ENCODE data around the gene IFT88. TPM values are rescaled to one million over a fixed set of nuclear protein-coding genes. Genes with fewer than 3 reads are reported as not detected.

IFT88 gene
- total and polyA plus RNA-seq, 8 donors, result 2.3 to 68.3 (median 6.7) TPM

GRCh38 chr13:20711301-20712044 lies 144.5 kb downstream of the IFT88 start:
- Histone ChIP-seq H3K27me3 (peaks cover 0 to 11% (median 0%) of the 10 kb centered on the region in 3 donors), H3K4me1 (peaks cover 8 to 31% (median 20%) of the 10 kb centered on the region in 4 donors), H3K9me3 (no peaks in the 10 kb centered on the region), H3K27ac (no peak overlapping the region), H3K4me3 (no peak overlapping the region), H3K36me3 (no peaks in the 10 kb centered on the region)
- TF ChIP-seq POLR2A (IDR thresholded peaks at IDR 0.05), result no peak
- no peak for TF ChIP-seq CTCF (IDR thresholded peaks at IDR 0.05)
- no peak for TF ChIP-seq POLR2AphosphoS5 (IDR thresholded peaks at IDR 0.05)
- TF ChIP-seq EP300 (IDR thresholded peaks at IDR 0.05), result no peak
- intact Hi-C loops (cut with DNase I; ENCODE audit: low total_unique reads), result loop anchor here (5.0 to 10.0 kb wide), 2 partner anchors 63 to 216 kb away; partner anchors contain the start of gene EEF1AKMT1
- DNase-seq, result no peak
- 72 to 91% (median 87%) methylated on average over 12 to 13 of the region's 13 CpGs for WGBS, 5 donors

DNA sequence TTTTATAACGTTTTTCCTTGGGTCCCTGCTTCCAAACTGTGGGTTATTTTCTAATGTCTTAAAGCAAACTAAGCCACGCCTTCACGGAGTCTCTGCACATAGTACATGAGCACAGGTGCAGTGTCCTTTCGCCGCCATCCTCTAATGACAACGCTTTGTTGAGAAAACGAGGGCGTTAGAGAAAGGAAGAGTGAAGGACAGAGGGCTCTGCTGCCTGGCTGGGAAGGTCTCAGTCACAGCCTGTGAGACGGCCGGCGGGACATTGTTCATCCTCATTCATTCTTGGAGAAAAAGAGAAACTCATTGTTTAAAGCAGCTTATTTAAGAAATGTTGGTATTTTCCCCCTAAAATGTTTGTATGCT lies 146.0 kb downstream of the IFT88 start:
- Histone ChIP-seq H3K27me3 (peaks cover 0 to 11% (median 0%) of the 10 kb centered on the region in 3 donors), H3K27ac (peak overlapping the region in 2 of 5 donors; percentile 67 to 68), H3K4me1 (peaks cover 8 to 31% (median 20%) of the 10 kb centered on the region in 4 donors), H3K9me3 (no peaks in the 10 kb centered on the region), H3K4me3 (peak overlapping the region; percentile 23 to 29 (median 27)), H3K36me3 (no peaks in the 10 kb centered on the region)
- WGBS, 5 donors, result 27 to 43% (median 28%) methylated on average over 11 of the region's 11 CpGs
- DNase-seq, result no peak
- TF ChIP-seq EP300 (IDR thresholded peaks at IDR 0.05) (no peak), POLR2A (IDR thresholded peaks at IDR 0.05) (no peak), POLR2AphosphoS5 (IDR thresholded peaks at IDR 0.05) (no peak), CTCF (IDR thresholded peaks at IDR 0.05) (no peak)
- intact Hi-C loops (cut with DNase I; ENCODE audit: low total_unique reads), result loop anchor here (5.0 to 10.0 kb wide), 2 partner anchors 62 to 214 kb away; partner anchors contain the start of gene EEF1AKMT1

DNA sequence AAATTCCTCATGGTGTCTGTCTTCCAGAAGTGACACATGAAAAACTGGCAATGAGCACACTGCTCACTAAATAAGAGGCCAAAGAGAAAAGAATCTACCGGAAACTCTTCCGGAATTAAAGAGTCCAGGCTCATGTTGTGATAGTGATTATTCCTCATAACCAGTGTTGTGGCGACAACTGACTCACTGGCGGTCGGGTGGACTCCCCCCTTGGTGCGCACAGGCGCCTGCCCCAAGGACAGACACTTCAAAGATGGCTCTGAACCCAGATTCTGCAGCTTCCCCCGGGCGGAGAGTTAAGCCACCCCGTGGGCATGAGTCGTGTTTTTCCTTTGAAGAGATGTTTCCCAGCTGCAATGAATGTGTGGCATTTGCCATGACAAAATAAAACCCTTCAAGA lies 146.8 kb downstream of the IFT88 start:
- no peak for TF ChIP-seq POLR2AphosphoS5 (IDR thresholded peaks at IDR 0.05)
- no peak for TF ChIP-seq CTCF (IDR thresholded peaks at IDR 0.05)
- no peak for TF ChIP-seq POLR2A (IDR thresholded peaks at IDR 0.05)
- TF ChIP-seq EP300 (IDR thresholded peaks at IDR 0.05), result no peak
- Histone ChIP-seq H3K27me3 (peaks cover 0 to 12% (median 0%) of the 10 kb centered on the region in 3 donors), H3K9me3 (no peaks in the 10 kb centered on the region), H3K27ac (peak overlapping the region in 2 of 5 donors; percentile 67 to 68), H3K4me3 (no peak overlapping the region), H3K36me3 (no peaks in the 10 kb centered on the region), H3K4me1 (peaks cover 8 to 31% (median 20%) of the 10 kb centered on the region in 4 donors)
- DNase-seq, result peak in 1 of 2 donors; percentile 35
- intact Hi-C loops (cut with DNase I; ENCODE audit: low total_unique reads), result loop anchor here (5.0 to 10.0 kb wide), 2 partner anchors 61 to 214 kb away; partner anchors contain the start of gene EEF1AKMT1
- 64 to 78% (median 66%) methylated on average over 11 of the region's 11 CpGs for WGBS, 5 donors

DNA sequence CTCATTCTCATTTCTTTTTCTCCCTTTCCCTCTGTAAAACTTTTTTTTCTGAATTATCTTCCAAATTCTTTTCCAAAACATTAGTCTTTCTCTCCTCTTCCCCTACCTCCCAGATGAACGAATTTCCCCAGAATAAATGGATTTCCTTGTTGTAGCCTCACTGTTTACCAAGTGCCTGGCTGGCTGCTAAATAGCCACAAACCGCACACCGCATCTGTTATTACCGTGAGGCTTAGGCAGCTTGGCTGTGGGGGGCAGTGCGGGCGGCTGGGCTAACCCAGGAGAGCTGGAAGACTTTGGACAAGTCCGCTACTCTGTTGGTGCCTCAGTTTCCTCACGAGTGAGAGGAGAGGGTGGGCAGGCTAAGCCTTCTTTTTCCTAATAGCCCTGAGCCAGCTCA lies 147.2 kb downstream of the IFT88 start:
- no peaks in the 10 kb centered on the region for H3K36me3 ChIP-seq
- no peak for DNase-seq
- no peak for TF ChIP-seq EP300 (IDR thresholded peaks at IDR 0.05)
- no peak for TF ChIP-seq CTCF (IDR thresholded peaks at IDR 0.05)
- no peak for TF ChIP-seq POLR2AphosphoS5 (IDR thresholded peaks at IDR 0.05)
- TF ChIP-seq POLR2A (IDR thresholded peaks at IDR 0.05), result no peak
- H3K27me3 ChIP-seq, result peaks cover 0 to 16% (median 0%) of the 10 kb centered on the region in 3 donors
- 47 to 65% (median 61%) methylated on average over 7 to 8 of the region's 8 CpGs for WGBS, 5 donors
- H3K4me3 ChIP-seq, result no peak overlapping the region
- H3K9me3 ChIP-seq, result no peaks in the 10 kb centered on the region
- H3K27ac ChIP-seq, result peak overlapping the region in 3 of 5 donors; percentile 46 to 68 (median 67)
- intact Hi-C loops (cut with DNase I; ENCODE audit: low total_unique reads), result loop anchor here (5.0 to 10.0 kb wide), 2 partner anchors 61 to 213 kb away; partner anchors contain the start of gene EEF1AKMT1
- H3K4me1 ChIP-seq, result peaks cover 8 to 31% (median 20%) of the 10 kb centered on the region in 4 donors

Measured in stomach (tissue), 9 donors.